ENCODE data around the gene AGA.

The AGA gene

DNA sequence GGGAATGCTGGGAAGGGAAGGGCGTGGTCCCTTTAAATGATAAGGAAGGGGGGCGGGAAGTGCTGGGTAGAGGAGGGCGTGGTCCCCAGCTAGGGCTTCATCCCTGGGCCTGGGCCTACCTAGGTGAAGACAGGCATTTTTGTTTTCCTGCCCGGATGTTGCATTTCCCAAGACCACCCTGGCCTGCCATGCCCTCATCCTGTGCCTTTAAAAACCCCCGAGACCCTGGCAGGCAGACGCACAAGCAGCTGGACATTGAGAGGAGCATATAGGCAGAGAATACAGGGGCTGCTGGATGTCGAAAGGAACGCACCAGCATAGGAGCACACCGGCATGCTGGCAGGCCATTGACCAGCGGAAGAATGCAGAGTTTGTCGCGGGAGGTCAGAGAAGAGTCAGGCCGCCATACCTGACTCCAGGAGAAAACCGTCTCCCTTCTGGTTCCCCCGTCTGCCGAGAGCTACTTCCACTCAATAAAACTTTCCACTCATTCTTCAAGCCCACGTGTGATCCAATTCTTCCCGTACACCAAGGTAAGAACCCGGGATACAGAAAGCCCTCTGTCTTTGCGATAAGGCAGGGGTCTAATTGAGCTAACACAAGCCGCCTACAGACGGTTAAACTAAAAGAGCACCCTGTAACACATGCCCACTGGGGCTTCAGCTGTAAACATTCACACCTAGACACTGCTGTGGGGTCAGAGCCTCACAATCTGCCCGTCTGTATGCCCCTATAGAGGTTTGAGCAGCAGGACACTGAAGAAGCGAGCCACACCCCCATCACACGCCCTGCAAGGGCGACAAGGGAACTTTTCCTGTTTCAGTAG is 2.9 kb upstream of the AGA start:
- no peak for DNase-seq

- no peak for DNase-seq
Observed at GRCh38 chr4:177441061-177441802, 1.0 kb downstream of the AGA start.

DNA sequence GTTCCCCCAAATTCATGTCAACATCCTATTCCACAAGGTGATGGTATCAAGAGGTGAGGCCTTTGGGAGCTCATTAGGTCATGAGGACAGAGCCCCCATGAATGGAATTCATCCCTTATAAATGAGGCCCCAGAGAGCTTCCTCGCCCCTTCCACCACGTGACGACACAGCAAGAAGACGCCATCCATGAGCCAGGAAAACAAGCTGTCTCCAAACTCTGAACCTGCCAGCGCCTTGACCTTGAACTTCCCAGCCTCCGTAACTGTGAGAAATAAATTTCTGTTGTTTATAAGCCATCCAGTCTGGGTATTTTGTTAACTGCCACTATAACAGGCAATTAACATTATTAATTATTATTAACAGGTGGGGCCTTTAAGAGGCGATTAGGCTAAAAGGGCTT is 5.8 kb downstream of the AGA start:
- no peak for DNase-seq

GRCh38 chr4:177434667-177435066 is 7.6 kb downstream of the AGA start:
- no peak for DNase-seq

GRCh38 chr4:177427192-177427591 is 15.0 kb downstream of the AGA start:
- no peak for DNase-seq

DNA sequence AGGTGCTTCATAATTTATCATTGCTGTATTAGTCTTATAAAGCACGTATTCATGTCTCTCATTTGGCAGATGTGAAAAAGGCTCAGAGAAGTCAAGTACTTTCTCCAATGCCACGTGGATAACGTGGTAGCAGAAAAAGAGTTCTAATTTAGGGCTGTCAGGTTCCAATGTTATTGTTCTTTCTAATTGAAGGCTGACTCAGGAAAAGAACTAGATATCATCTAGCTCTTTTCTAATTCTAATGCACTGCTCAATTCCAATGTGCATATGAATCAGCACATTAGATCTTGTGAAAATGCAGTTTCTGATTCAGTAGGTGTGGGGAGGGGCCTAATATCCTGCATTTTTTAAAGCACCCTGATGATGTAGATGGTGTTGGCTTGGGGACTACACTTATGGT is 22.8 kb downstream of the AGA start:
- DNase-seq, result no peak

DNA sequence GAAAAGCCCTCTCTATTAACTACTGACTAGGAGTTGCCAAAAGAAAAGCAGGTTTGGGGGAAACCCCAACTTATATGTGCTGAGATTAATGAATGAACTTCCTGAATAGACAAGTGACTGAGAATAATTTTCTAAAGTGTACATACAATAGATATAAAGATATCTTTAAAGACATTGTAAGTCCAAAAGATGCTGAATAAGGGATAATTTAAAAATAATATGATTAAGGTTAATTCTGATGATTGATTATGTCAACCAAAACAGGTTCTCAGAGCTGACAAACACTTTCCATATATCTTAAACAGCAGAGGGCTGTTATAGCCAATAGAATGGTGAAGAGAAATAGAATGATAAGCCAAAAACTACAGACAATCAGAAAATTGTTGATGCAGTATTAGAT is 28.6 kb downstream of the AGA start:
- no peak for DNase-seq

DNA sequence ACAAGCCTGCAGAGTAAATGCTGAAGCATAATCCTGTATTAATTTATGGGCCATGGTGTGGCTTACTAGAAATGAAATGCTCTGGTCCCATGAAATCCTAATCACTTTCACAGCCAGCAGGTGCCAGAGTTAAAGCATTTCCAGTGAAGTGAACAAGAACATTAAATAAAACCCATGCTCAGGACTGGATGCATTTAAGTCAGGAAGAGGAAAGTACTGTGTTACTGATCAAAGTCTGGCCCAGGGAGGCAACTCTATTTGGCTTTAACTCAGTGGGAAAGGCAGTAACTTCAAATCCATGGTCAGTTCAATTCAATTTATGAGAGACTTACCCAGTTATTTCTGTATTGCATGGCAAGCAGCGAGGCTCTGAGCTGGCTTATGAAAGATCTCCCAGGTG is 29.2 kb downstream of the AGA start:
- DNase-seq, result no peak

- DNase-seq, result no peak
Observed at GRCh38 chr4:177411996-177412395, 30.2 kb downstream of the AGA start.

DNA sequence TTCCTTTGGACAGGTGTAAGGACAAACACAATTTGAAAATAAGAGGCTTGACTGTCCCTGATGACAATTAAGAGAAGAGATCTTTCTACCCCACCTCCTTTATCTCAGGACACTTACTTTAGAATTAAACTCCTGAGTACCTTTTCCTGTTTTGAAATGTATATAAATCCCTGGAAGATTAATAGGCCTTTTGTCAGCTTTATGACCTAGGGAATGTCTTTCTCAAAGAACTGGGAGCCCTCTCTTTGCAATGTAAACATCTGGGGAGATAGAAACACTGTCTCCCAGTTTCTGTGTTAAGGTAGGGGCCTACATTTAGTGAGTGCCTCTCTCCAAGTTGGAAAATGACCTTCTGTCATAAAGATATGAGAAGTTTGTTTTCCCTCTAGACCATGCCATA is 31.7 kb downstream of the AGA start:
- DNase-seq, result no peak

- DNase-seq, result no peak
Observed at GRCh38 chr4:177408023-177408422, 34.2 kb downstream of the AGA start.

GRCh38 chr4:177405508-177405907 is 36.7 kb downstream of the AGA start:
- DNase-seq, result no peak

GRCh38 chr4:177404986-177405385 is 37.3 kb downstream of the AGA start:
- no peak for DNase-seq

DNA sequence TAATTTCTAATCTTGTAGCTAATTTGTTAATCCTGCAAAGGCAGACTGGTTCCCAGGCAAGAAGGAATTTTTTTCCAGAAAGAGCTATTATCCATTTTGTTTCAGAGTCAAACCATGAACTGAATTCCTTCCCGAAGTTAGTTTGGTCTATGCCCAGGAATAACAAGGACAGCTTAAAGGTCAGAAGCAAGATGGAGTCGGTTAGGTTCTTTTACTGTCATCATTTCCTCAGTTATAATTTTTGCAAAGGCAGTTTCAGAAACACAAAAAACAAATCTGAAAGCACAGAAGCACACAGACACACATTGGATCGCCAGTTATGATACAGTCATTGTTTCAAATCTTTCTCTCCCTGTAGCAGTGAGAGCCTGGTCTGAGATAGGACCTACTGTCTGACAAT is 37.9 kb downstream of the AGA start:
- DNase-seq, result no peak

GRCh38 chr4:177403746-177404145 is 38.5 kb downstream of the AGA start:
- no peak for DNase-seq

DNA sequence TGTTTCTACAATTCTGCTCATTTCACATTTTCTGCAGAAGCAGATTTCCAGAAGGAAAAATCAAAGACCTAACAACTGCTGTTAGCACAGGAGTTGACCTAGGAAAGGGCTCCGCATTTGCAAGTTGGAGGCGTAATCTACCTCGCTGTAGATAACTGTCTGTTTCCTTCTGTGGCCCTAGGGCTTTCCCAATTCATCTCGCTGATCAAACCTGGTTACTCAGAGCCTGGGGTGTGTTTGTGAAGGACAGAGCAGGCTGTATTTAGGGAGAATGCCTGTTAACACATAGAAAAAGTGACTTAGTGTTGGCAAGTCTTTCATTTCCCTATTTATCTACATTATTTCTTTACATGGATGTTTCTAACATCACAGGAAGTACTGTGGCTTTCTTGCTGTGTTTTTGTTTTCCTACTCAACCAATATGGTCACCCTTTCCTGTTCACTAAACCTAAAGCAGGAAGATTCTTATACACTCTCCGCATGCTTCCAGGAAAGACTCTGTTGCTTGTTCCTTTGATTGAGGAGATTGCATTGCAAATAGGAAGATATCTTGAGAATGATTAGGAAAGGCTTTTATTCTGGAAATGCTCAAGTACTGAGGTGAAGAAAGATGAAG is 40.5 kb downstream of the AGA start:
- DNase-seq, result no peak

DNA sequence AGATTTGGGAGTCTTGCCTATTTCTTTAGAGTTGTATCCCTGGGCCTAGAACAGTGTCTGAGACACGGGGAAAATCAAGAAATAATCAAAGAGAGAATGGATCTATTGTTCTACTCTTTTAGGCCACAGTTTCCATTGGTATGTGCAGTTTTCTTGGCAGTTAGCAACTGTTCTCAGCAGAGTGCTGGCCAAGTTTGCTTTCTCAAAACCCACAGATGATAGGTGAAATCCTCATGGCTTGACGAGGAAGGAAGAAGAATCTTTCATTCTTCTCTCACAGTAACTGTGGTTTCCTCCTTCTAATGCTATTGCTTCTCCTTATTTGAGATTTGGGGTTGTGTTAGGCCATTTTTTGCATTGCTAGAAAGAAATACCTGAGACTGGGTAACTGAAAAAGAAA is 42.2 kb downstream of the AGA start:
- DNase-seq, result no peak

DNA sequence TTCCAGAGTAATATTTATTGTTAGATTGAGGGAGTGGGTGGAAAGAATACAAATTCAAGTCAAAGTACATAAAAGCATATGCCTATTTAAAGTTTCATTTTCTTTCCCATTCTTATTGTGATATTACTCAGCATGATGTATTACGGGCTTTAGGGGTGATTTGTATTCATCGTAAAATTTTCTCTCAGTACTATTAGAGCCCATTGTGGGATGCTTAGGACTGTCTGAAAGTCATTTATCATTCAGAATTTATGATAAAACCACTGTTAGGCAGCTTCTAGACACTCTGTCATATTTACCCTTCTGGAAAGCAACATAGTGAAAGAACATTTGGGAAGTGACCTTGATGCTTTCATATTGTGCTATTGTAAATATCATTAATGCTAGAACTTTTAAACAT is 45.9 kb downstream of the AGA start:
- no peak for DNase-seq

GRCh38 chr4:177393236-177393635 is 49.0 kb downstream of the AGA start:
- no peak for DNase-seq

DNA sequence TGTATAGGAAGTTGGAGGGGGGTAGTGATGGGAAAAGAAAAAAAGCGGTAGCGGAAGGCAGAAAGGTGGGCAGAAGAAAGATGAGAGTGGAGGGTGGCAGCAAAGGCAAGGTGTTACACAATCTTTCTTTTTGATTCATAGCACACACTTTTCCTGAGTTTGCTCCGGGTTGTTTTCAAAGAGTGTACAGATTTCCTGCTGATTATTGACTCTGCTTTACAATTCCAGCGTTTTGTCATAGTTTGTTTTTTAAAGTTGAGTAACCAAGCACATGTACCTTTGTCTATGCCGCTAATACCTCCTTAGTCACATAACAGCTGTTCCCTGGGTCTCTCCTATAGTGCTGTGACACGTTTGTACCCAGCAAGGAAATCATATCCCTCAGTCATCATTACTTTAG is 50.3 kb downstream of the AGA start:
- DNase-seq, result no peak

- DNase-seq, result no peak
Observed at GRCh38 chr4:177391287-177391686, 51.0 kb downstream of the AGA start.

DNA sequence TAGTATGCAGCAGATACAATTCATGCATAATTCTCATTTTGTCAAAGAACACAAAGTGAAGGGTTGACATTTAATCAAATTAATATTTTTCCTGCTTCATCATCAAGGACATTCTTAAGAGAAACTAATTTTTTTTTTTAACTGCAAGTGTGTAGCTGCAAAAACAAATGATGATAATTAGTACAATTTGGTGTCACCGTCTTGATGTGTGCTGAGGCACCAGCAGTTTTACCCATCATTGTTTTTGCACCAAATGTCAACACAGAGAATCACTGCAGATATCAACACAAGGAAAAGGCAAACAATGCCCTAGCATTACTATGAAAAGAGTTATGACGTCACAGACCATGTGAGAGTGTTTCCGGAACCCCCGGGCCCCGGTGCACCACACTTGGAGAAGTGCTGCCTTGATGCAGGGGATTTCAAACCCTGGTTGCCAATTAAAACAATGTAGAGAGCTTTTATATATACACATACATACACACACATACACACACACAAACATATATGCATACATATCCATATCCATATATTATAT is 55.9 kb downstream of the AGA start:
- DNase-seq, result no peak

GRCh38 chr4:177385576-177386277 is 56.5 kb downstream of the AGA start:
- no peak for DNase-seq
